ENCODE data around the gene RFESD. TPM values are rescaled to one million over a fixed set of nuclear protein-coding genes. Genes with fewer than 3 reads are reported as not detected.
A peak's percentile ranks its signal among the peaks of the same experiment; 100 is the strongest.

Gene RFESD
- total RNA-seq, 2 donors from 2014 or later = 4.0 to 14.8 TPM

- 88% methylated on average over 5 of the region's 5 CpGs for WGBS
- intact Hi-C loops (cut with DNase I) = no loop called here
- H3K4me3 ChIP-seq = no peak overlapping the region
- TF ChIP-seq CTCF (IDR thresholded peaks at IDR 0.05) (no peak), POLR2A (IDR thresholded peaks at IDR 0.05) (no peak), POLR2AphosphoS5 (IDR thresholded peaks at IDR 0.05) (no peak)
- DNase-seq (ENCODE audit: low spot score) = no peak
- H3K4me1 ChIP-seq (replicated peaks) = no peaks in the 10 kb centered on the region
- H3K27ac ChIP-seq = no peak overlapping the region
- no peaks in the 10 kb centered on the region for H3K36me3 ChIP-seq
- H3K27me3 ChIP-seq (replicated peaks; ENCODE audit: insufficient read depth) = no peaks in the 10 kb centered on the region
- H3K9me3 ChIP-seq = no peaks in the 10 kb centered on the region
These were observed 29.5 kb upstream of the RFESD start for GRCh38 chr5:95617057-95617456.

- H3K27me3 ChIP-seq (replicated peaks; ENCODE audit: insufficient read depth) = no peaks in the 10 kb centered on the region
- H3K4me1 ChIP-seq (replicated peaks) = no peaks in the 10 kb centered on the region
- H3K27ac ChIP-seq = no peak overlapping the region
- intact Hi-C loops (cut with DNase I) = no loop called here
- no peaks in the 10 kb centered on the region for H3K36me3 ChIP-seq
- H3K9me3 ChIP-seq = no peaks in the 10 kb centered on the region
- no peak for TF ChIP-seq CTCF (IDR thresholded peaks at IDR 0.05)
- no peak for TF ChIP-seq POLR2A (IDR thresholded peaks at IDR 0.05)
- TF ChIP-seq POLR2AphosphoS5 (IDR thresholded peaks at IDR 0.05) = no peak
- H3K4me3 ChIP-seq = no peak overlapping the region
- WGBS = 94% methylated on average over 4 of the region's 4 CpGs
- no peak for DNase-seq (ENCODE audit: low spot score)
These were observed 27.5 kb upstream of the RFESD start for GRCh38 chr5:95619096-95619495.

GRCh38 chr5:95619514-95620029 lies 27.0 kb upstream of the RFESD start:
- H3K4me1 ChIP-seq (replicated peaks) = no peaks in the 10 kb centered on the region
- no peak for TF ChIP-seq POLR2AphosphoS5 (IDR thresholded peaks at IDR 0.05)
- TF ChIP-seq POLR2A (IDR thresholded peaks at IDR 0.05) = no peak
- no peak for TF ChIP-seq CTCF (IDR thresholded peaks at IDR 0.05)
- H3K27me3 ChIP-seq (replicated peaks; ENCODE audit: insufficient read depth) = no peaks in the 10 kb centered on the region
- DNase-seq (ENCODE audit: low spot score) = no peak
- H3K4me3 ChIP-seq = peak overlapping the region; percentile 39 to 50
- intact Hi-C loops (cut with DNase I) = no loop called here
- H3K9me3 ChIP-seq = no peaks in the 10 kb centered on the region
- H3K36me3 ChIP-seq = no peaks in the 10 kb centered on the region
- peak overlapping the region in 1 of 2 donors; percentile 65 for H3K27ac ChIP-seq
- WGBS = 18% methylated on average over 19 of the region's 19 CpGs

- H3K4me1 ChIP-seq (replicated peaks) = no peaks in the 10 kb centered on the region
- peak; percentile 3 for TF ChIP-seq POLR2AphosphoS5 (IDR thresholded peaks at IDR 0.05)
- TF ChIP-seq POLR2A (IDR thresholded peaks at IDR 0.05) = no peak
- H3K27me3 ChIP-seq (replicated peaks; ENCODE audit: insufficient read depth) = no peaks in the 10 kb centered on the region
- no peak for DNase-seq (ENCODE audit: low spot score)
- H3K27ac ChIP-seq = peak within 1 kb of the TSS; percentile 65 to 70
- H3K36me3 ChIP-seq = no peaks in the 10 kb centered on the region
- H3K9me3 ChIP-seq = no peaks in the 10 kb centered on the region
- under 1% methylated on average over 50 of the region's 85 CpGs for WGBS
- intact Hi-C loops (cut with DNase I) = no loop called here
- peak within 1 kb of the TSS; percentile 39 to 50 for H3K4me3 ChIP-seq
These were observed 26.3 kb upstream of the RFESD start, which contains the start of gene GPR150 for GRCh38 chr5:95620030-95620869. Gene GPR150, plus strand, starts transcription at chr5:95620087. Its CDS starts 189 bp downstream, at chr5:95620276.

- intact Hi-C loops (cut with DNase I) = no loop called here
- DNase-seq (ENCODE audit: low spot score) = no peak
- TF ChIP-seq CTCF (IDR thresholded peaks at IDR 0.05) (peak in 1 of 4 experiments; percentile 25), POLR2A (IDR thresholded peaks at IDR 0.05) (no peak)
These were observed 25.4 kb upstream of the RFESD start for GRCh38 chr5:95620870-95621838.

More at GRCh38 chr5:95620870-95621838, 25.4 kb upstream of the RFESD start:
- Histone ChIP-seq H3K4me3 (peak overlapping the region; percentile 39 to 50), H3K9me3 (no peaks in the 10 kb centered on the region), H3K4me1 (replicated peaks) (no peaks in the 10 kb centered on the region), H3K27ac (peak overlapping the region; percentile 65 to 70), H3K27me3 (replicated peaks; ENCODE audit: insufficient read depth) (no peaks in the 10 kb centered on the region), H3K36me3 (no peaks in the 10 kb centered on the region)
- 6% methylated on average over 44 of the region's 92 CpGs for WGBS
